Fibroblast of pulmonary artery (primary cell): ENCODE data around the gene XXYLT1.

Source experiments
- DNase-seq: peaks from one replicate; pipeline ENCODE4 v3.0.0-alpha.2; 2010; ENCODE audit warnings: low read depth
- H3K4me3 ChIP-seq: replicated peaks from 2 replicates; pipeline ENCODE4 v1.5.1; 2011; ENCODE audit warnings: low read depth, mild to moderate bottlenecking, control low read depth, low read length, moderate library complexity
- TF ChIP-seq, protein P1 (sequence below): IDR thresholded peaks from 2 replicates; pipeline ENCODE4 v1.5.1; 2011; ENCODE audit warnings: mild to moderate bottlenecking, control low read depth, low read length, inconsistent platforms; ENCODE audit errors: missing control alignments

Gene XXYLT1

DNA sequence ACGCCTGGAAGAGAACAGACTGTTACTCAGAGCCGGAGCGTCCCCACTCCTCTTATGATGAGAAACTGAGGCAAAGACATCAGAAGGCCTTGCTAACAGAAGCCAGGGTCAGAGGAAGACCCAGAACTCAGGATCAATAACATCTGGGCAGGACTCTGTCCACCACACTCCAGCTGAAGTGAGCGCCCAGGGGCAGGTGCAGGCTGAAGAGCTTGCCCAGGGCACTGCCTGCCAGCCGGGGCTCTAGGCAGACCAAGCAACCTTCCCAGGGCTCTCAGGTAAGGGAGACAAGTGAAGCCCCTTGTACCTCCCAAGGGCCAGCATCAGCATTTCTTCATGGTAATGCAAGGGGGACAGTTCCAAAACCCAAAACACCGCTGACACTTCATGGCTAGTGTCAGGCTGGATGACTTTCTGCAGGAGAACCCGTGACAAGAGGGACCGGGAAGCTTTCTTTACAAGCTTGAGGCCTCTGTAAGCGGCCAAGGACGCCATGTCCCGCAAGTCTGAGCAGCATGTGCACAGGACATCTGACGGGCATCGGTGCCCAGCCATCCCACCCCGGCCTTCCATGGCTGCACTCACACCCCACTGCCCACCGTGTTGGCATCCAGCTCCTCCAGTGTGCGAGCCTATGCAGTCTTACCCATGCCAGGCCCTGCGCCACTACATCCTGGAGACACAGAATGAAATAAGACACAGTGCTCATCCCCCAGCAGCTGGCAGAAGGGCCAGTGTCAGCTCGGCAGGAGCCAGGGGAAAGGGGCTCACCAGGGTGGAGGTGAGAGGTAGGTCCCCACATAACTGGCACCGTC is 14.1 kb downstream of the XXYLT1 start:
- DNase-seq: no peak
- TF ChIP-seq, protein P1, sequence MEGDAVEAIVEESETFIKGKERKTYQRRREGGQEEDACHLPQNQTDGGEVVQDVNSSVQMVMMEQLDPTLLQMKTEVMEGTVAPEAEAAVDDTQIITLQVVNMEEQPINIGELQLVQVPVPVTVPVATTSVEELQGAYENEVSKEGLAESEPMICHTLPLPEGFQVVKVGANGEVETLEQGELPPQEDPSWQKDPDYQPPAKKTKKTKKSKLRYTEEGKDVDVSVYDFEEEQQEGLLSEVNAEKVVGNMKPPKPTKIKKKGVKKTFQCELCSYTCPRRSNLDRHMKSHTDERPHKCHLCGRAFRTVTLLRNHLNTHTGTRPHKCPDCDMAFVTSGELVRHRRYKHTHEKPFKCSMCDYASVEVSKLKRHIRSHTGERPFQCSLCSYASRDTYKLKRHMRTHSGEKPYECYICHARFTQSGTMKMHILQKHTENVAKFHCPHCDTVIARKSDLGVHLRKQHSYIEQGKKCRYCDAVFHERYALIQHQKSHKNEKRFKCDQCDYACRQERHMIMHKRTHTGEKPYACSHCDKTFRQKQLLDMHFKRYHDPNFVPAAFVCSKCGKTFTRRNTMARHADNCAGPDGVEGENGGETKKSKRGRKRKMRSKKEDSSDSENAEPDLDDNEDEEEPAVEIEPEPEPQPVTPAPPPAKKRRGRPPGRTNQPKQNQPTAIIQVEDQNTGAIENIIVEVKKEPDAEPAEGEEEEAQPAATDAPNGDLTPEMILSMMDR: no peak
- no peak overlapping the region for H3K4me3 ChIP-seq

DNA sequence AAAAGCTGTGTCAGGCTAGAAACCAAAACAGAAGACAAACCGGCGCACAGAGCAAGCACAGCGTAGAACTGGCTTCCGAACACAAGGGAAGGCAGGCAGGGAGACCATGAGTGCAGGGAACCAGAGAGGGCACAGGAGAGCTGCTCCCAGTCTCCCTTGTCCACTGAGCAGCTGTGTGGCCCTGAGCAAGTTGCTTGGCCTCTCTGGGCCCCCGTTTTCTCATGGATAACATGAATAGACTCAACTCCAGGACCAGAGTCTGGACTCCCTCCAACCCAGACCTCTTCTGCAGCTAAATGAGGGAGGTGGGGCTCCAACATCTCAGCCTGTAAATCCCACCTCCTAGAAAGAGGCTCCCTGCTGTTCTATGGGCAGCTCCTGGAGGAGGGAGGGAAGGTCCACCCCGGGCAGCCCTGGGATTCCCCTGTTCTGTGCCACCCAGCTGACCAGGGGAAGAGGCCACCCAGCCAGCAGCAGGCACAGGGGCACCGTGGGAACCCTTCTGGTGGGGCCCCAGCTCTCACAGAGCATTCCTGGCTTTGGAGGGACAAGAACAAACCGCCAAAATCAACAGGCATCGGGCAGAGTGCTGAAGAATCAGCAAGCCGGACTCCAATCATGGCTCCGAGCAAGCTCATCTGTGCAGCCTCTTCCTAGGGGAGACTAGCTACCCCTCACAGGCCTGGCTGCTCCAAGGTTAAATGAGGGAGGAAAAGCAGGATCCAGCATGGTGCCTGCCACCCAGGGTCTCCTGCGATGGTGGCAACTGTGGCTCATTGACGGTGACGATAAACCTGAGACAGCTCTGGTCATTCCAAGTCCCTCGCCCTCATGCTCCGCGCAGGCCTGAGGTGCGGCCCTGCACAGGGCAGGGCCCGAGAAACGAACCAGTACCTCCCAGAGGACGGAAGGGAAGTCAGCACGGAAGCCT is 15.1 kb downstream of the XXYLT1 start:
- no peak overlapping the region for H3K4me3 ChIP-seq
- no peak for DNase-seq
- TF ChIP-seq, protein P1: no peak

DNA sequence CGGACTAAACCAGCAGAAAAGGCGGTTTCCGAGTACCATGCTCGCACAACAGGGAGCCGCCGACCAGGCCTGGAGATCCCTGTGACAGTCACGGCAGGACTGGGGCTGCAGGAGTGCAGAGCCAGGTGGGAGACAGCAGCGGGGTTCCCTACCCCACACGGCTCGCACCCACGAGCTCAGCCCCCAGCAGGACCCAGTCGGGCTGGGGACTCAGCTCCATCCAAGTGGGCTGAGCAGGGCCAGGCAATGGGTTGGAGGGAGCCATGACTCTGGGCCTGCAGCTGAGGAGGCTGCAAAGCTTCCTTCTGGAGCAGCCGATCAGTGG is 15.8 kb downstream of the XXYLT1 start:
- TF ChIP-seq, protein P1: no peak
- no peak for DNase-seq
- H3K4me3 ChIP-seq: no peak overlapping the region

DNA sequence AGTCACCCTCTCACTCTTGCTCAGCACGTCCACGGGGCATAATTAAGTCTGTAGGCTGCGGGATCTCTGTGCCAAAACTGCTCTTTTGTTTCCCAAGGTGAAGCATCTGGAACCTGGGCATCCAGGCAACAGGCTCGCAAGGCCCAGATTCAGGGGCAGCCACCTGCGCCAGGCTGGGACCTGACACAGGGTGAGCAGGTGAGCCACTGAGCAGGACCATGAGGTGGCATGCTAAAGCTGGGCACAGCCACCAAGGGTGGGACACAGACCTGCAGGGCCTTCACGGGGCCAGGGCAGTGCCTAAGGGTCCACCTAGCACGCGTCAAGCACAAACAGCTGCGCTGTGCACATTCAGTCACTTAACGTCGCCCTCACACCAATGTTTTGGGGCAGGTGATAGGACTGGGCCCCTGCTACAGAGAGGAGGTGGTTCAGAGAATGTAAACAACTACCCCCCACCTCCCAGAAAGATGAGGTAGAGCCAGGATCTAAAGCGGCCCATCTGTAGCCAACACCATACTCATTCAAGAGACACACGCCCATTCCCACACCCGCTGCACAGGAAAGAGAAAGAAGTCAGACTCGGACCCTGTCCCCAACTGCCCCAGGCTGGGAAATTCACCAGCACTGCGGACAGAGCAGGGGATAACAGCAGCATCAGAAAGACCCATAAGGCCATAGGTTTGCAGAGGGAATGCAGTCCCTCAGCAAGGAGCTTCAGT is 16.3 kb downstream of the XXYLT1 start:
- no peak overlapping the region for H3K4me3 ChIP-seq
- TF ChIP-seq, protein P1: no peak
- DNase-seq: no peak

DNA sequence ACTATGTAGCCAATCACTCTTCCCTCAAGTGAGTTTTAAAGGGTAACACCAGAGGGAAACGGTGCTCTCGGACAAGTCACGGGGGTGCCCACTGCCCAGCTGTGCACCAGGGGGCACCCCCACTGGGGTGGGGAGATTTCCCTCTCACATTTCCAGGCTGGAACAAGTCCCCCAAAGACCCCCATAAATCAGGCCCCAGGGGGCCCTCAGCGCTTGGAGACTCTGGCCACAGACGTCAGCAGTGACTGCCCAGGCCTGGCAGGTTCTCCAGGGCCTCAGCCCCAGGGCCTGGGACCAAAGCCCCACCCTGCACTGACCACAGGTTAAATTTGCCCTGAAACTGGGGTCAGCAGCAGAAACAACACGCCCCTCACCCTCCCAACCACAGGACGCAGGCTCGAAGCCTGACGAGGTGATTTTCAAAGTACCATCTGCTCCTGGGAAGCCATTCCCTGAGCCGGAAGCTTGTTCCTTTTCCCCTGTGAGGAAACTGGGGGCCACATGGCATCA is 17.0 kb downstream of the XXYLT1 start:
- TF ChIP-seq, protein P1: no peak
- no peak overlapping the region for H3K4me3 ChIP-seq
- no peak for DNase-seq

DNA sequence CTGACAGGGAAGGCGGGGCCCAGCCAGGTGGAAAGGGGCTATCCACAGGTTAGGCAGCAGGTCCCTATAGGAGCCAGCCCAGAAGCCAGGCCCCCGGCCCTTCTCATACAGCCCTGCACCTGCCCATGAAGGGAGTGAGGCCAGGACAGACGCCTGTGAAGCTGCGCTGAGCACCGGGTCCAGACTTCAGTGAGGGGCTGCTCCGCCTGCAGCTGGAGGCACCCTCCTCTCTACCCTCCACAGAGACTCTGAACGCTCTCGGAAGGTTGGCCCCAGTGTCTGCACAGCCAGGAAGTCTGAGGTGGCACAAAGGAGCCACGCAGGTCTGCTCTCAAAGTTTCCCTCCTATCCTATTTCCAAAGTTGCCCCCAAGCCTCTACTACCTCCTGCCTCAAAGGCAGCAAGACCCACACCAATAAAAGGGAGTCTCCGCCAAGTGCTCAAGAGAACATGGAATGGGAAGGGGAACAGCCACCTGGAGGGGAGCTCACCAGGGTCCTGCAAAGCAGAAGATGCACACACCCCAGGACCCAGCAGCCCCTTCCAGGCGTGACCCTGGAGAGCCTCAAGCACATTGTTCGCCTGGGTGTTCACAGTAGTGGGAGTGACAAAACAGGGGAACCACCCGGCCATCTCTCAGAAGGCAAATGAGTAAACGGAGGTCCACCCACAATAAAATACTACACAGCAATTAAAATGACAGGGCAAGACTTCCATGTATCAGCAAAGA is 19.5 kb downstream of the XXYLT1 start:
- TF ChIP-seq, protein P1: no peak
- no peak for DNase-seq
- H3K4me3 ChIP-seq: no peak overlapping the region
